DOHH2 (cell line): ENCODE results near the gene MYCN.

ENCODE experiments used
- H3F3A ChIP-seq: fragments of 200-600 bp; sonication (generic), shearing (Covaris generic); 2 replicates; pipeline ENCODE4 v1.6.0; 2016; ENCODE audit warnings: antibody characterized with exemption, mild to moderate bottlenecking; ENCODE audit not compliant: control insufficient read depth, insufficient read depth
- H3K27ac ChIP-seq: fragments of 200-600 bp; sonication (generic); 2 replicates; pipeline ENCODE4 v1.5.1; 2014; ENCODE audit warnings: low read depth, mild to moderate bottlenecking, low read length, moderate library complexity
- H3K27me3 ChIP-seq: fragments of 200-600 bp; sonication (generic); 2 replicates; pipeline ENCODE4 v1.6.1; 2014; ENCODE audit warnings: mild to moderate bottlenecking, low read length, mixed read lengths; ENCODE audit not compliant: control insufficient read depth
- H3K36me3 ChIP-seq: fragments of 200-600 bp; sonication (generic); 2 replicates; pipeline ENCODE4 v1.6.1; 2014; ENCODE audit warnings: mild to moderate bottlenecking, low read length, moderate library complexity, mixed read lengths; ENCODE audit not compliant: control insufficient read depth
- H3K4me1 ChIP-seq: fragments of 200-600 bp; sonication (generic); 2 replicates; pipeline ENCODE4 v1.6.1; 2014; ENCODE audit warnings: mild to moderate bottlenecking, low read length, mixed read lengths; ENCODE audit not compliant: control insufficient read depth
- H3K4me2 ChIP-seq: fragments of 200-600 bp; sonication (generic); 2 replicates; pipeline ENCODE4 v1.6.0; 2014; ENCODE audit warnings: mild to moderate bottlenecking, low read length, moderate library complexity
- H3K4me3 ChIP-seq: fragments of 200-600 bp; sonication (generic); 2 replicates; pipeline ENCODE4 v1.5.1; 2014; ENCODE audit warnings: mild to moderate bottlenecking, low read length, mixed read lengths
- H3K79me2 ChIP-seq: fragments of 200-600 bp; sonication (generic); 2 replicates; pipeline ENCODE4 v1.6.1; 2014; ENCODE audit warnings: mild to moderate bottlenecking, low read length, mixed read lengths; ENCODE audit not compliant: control insufficient read depth
- H3K9me2 ChIP-seq: fragments of 200-600 bp; sonication (generic); replicated peaks from 2 replicates; pipeline ENCODE4 v1.6.1; 2014; ENCODE audit warnings: mild to moderate bottlenecking, low read length, mixed read lengths; ENCODE audit not compliant: control insufficient read depth
- H3K9me3 ChIP-seq: fragments of 200-600 bp; sonication (generic); 2 replicates; pipeline ENCODE4 v1.6.1; 2014; ENCODE audit warnings: antibody characterized with exemption, low read length, mixed read lengths; ENCODE audit not compliant: control insufficient read depth, insufficient read depth
- H4K20me1 ChIP-seq: fragments of 200-600 bp; sonication (generic); 2 replicates; pipeline ENCODE4 v1.6.0; 2014; ENCODE audit warnings: low read depth, mild to moderate bottlenecking, antibody characterized with exemption, low read length, moderate library complexity; ENCODE audit not compliant: control insufficient read depth, insufficient read depth
- CTCF ChIP-seq: fragments of 200-600 bp; sonication (generic); IDR thresholded peaks from one replicate; pipeline ENCODE4 v1.5.1; 2014; ENCODE audit warnings: antibody characterized with exemption, mild to moderate bottlenecking, low read depth, low read length; ENCODE audit not compliant: poor library complexity, severe bottlenecking
- EZH2phosphoT487 ChIP-seq: fragments of 200-600 bp; sonication (generic); IDR thresholded peaks from 2 replicates; pipeline ENCODE4 v1.6.1; 2017; ENCODE audit warnings: borderline replicate concordance, mild to moderate bottlenecking, antibody characterized with exemption, low read length, moderate library complexity, mixed read lengths

Gene MYCN

DNA sequence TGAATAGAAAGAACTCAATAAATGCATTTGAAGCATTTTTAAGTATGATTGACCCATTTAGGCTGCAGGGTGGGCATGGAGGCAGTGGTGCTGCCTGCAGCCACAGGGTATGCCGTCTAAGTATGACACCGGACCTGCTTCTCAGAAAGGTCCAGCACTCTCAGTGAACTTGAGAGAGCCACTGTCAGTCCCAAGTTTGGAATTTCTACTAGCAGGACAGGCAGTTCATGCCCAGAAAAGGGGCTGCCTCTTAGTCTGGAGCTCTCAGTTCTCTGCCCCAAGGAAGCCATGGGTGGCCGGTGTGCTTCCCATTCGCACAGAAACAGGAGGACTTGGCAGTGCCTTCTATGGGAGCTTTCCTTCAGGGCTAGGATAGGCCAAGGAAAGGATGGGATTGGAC, 24.0 kb upstream of the MYCN start:
- Histone ChIP-seq H3F3A (no peaks in the 10 kb centered on the region), H3K79me2 (no peaks in the 10 kb centered on the region), H4K20me1 (no peaks in the 10 kb centered on the region), H3K4me1 (no peaks in the 10 kb centered on the region), H3K9me3 (no peaks in the 10 kb centered on the region), H3K36me3 (no peaks in the 10 kb centered on the region), H3K4me2 (no peak overlapping the region), H3K27me3 (no peaks in the 10 kb centered on the region), H3K27ac (no peak overlapping the region), H3K4me3 (no peak overlapping the region), H3K9me2 (no peaks in the 10 kb centered on the region)
- no peak for TF ChIP-seq EZH2phosphoT487
- no peak for TF ChIP-seq CTCF

- Histone ChIP-seq H3K4me2 (no peak overlapping the region), H4K20me1 (no peaks in the 10 kb centered on the region), H3K27me3 (no peaks in the 10 kb centered on the region), H3K36me3 (no peaks in the 10 kb centered on the region), H3F3A (no peaks in the 10 kb centered on the region), H3K9me2 (no peaks in the 10 kb centered on the region), H3K27ac (no peak overlapping the region), H3K4me3 (no peak overlapping the region), H3K4me1 (no peaks in the 10 kb centered on the region), H3K79me2 (no peaks in the 10 kb centered on the region), H3K9me3 (no peaks in the 10 kb centered on the region)
- no peak for TF ChIP-seq CTCF
- no peak for TF ChIP-seq EZH2phosphoT487
Observed at GRCh38 chr2:15918761-15919356, 21.5 kb upstream of the MYCN start.

- Histone ChIP-seq H3K9me3 (no peaks in the 10 kb centered on the region), H3K9me2 (no peaks in the 10 kb centered on the region), H3K36me3 (no peaks in the 10 kb centered on the region), H3K4me3 (no peak overlapping the region), H3K4me2 (no peak overlapping the region), H3K27me3 (no peaks in the 10 kb centered on the region), H3F3A (no peaks in the 10 kb centered on the region), H3K4me1 (no peaks in the 10 kb centered on the region), H4K20me1 (no peaks in the 10 kb centered on the region), H3K27ac (no peak overlapping the region), H3K79me2 (no peaks in the 10 kb centered on the region)
- TF ChIP-seq EZH2phosphoT487: no peak
- no peak for TF ChIP-seq CTCF
Observed at GRCh38 chr2:15919716-15920434, 20.5 kb upstream of the MYCN start.
